ENCODE data around the gene IGSF9.

The IGSF9 gene

DNA sequence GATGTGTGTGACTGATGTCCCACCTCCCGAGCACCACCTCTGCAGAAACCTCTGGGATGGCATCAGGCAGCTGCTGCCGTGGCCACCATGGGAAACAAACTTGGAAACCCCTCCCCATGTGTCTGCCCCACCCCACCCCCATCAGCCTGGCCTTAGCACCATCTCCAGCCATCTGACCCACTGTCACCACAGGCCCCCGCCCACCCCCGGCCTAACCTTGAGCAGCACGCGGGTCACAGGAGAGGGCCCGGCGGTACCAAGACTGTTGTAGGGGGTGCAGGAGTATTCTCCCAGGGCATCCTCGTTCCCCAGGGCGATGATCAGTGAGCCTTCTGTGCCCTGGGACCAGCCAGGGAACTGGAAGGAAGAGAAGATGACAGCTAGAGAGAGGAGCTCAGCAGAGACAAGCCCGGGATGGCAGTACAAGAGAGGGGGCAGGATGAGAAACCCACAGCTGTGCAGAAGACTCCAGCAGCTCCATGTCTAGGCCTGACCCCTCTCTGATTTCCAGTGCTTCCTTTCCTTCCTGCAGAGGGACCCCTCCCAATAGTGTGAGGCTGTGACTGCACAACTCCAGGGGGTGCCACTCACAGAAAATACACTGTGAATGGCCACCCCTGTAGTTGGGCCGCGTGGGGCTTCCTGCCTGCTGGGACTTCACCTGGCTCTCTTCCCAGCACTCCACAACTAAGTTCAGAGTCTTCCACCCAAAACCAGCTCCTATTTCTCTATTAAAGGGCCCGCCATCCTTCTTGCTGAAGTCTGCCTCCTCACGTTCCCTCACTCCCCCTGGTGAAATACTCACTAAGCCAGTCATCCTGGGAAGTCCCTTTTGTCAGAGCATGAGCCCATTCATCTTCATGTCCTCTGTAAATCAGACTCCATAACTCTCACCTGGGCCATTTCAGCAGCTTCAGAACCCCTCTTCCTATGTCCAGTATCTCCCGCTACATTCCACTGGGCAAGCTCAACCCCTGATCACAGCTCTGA is 12.8 kb downstream of the IGSF9 start:
- in situ Hi-C loops (cut with HindIII; ENCODE audit: low pct_unique_long_range_greater_than_20kb, low sequenced_read_pairs), result no loop called here
- TF ChIP-seq JUND (IDR thresholded peaks at IDR 0.05; ENCODE audit: low read depth), result no peak

DNA sequence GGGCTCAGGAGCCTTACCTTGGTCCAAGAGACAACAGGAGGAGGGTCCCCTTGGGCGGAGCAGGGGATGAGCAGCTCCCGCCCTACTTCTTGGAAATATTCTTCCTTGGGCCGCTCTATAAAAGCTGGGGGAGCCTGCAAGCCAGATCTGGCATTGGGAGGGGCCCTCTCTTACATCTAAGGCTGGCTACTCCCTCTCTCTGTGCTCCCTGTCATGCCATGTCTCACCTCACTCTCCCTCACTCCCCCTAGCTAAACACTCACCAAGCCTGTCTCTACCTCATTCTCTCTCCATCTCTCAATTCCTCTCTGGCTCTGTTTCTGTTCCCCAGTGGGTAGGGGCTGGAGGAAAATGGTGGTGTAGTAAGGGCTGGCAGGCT is 13.6 kb downstream of the IGSF9 start:
- TF ChIP-seq JUND (IDR thresholded peaks at IDR 0.05; ENCODE audit: low read depth), result no peak
- DNase-seq (ENCODE audit: low read depth in 1 of 2, low spot score in 1 of 2), result no peak
- in situ Hi-C loops (cut with HindIII; ENCODE audit: low pct_unique_long_range_greater_than_20kb, low sequenced_read_pairs), result no loop called here

More for the DNA sequence above, 12.8 kb downstream of the IGSF9 start:
- no peak for DNase-seq (ENCODE audit: low read depth in 1 of 2, low spot score in 1 of 2)

GRCh38 chr1:159931101-159931794 is 14.2 kb downstream of the IGSF9 start:
- TF ChIP-seq JUND (IDR thresholded peaks at IDR 0.05; ENCODE audit: low read depth), result no peak
- in situ Hi-C loops (cut with HindIII; ENCODE audit: low pct_unique_long_range_greater_than_20kb, low sequenced_read_pairs), result no loop called here
- no peak for DNase-seq (ENCODE audit: low read depth in 1 of 2, low spot score in 1 of 2)

- in situ Hi-C loops (cut with HindIII; ENCODE audit: low pct_unique_long_range_greater_than_20kb, low sequenced_read_pairs), result no loop called here
- no peak for TF ChIP-seq JUND (IDR thresholded peaks at IDR 0.05; ENCODE audit: low read depth)
Observed at GRCh38 chr1:159930634-159931033, 14.8 kb downstream of the IGSF9 start.

GRCh38 chr1:159930216-159930615 is 15.2 kb downstream of the IGSF9 start:
- in situ Hi-C loops (cut with HindIII; ENCODE audit: low pct_unique_long_range_greater_than_20kb, low sequenced_read_pairs), result no loop called here
- TF ChIP-seq JUND (IDR thresholded peaks at IDR 0.05; ENCODE audit: low read depth), result no peak
- no peak for DNase-seq (ENCODE audit: low read depth in 1 of 2, low spot score in 1 of 2)

More at GRCh38 chr1:159930634-159931033, 14.8 kb downstream of the IGSF9 start:
- DNase-seq (ENCODE audit: low read depth in 1 of 2, low spot score in 1 of 2), result no peak

GRCh38 chr1:159929155-159930051 is 16.0 kb downstream of the IGSF9 start:
- in situ Hi-C loops (cut with HindIII; ENCODE audit: low pct_unique_long_range_greater_than_20kb, low sequenced_read_pairs), result no loop called here
- TF ChIP-seq JUND (IDR thresholded peaks at IDR 0.05; ENCODE audit: low read depth), result no peak
- no peak for DNase-seq (ENCODE audit: low read depth in 1 of 2, low spot score in 1 of 2)

DNA sequence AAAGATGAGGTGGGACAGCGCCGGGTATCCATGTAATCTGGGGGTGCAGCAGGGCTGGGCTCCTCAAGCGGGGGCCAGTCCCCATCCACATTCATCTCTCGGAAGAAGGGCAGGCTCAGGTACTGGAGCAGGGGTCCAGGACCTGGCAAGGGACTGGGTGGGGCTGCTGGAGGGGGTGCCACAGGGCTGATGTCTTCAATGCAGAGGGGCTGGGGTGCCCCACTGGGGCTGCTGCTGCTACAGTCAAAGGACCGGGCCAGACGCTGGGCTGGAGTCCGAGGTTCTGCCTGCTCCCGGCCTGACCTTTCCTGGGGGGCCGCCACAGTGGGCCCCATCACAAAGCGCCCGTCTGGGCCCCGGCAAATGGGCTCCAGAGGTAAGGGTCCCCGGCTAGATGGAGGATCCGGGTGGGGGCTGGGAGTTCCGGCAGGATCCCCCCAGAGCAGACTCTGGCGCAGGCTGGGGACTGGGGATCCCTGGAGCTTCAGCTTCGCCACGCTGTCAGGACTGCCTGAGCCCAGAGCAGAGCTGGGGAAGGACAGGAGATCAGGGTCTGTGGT is 16.8 kb downstream of the IGSF9 start:
- in situ Hi-C loops (cut with HindIII; ENCODE audit: low pct_unique_long_range_greater_than_20kb, low sequenced_read_pairs), result no loop called here
- TF ChIP-seq JUND (IDR thresholded peaks at IDR 0.05; ENCODE audit: low read depth), result no peak
- DNase-seq (ENCODE audit: low read depth in 1 of 2, low spot score in 1 of 2), result no peak

DNA sequence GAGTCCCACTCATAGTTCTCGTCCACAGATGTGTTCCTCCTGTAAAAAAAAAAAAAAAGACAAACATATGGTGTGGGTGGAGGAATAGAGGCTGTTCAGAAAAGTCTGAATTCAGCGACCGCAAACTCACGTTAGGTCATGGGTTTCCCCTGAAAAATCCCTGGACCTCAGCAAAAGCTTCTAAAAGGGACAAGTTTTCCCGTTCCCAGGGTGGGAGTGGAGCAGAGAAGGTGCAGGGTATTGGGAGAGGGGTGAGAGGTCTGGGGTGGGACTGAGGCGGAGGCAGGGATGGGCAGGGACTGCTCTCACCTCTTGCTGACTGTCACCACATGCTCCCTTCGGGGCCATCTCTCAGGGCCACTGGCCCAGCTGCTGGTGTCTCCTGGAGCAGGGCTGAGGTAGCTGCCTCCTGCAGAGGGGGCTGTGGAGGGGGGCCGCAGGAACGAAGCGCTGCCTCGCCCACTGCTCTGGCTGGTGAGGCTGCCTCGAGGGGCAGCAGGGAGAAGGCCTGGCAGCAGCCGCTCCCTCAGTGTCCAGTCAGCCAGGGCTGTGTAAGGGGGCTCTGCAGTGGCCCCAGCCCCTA is 17.5 kb downstream of the IGSF9 start:
- TF ChIP-seq JUND (IDR thresholded peaks at IDR 0.05; ENCODE audit: low read depth), result no peak
- DNase-seq (ENCODE audit: low read depth in 1 of 2, low spot score in 1 of 2), result no peak
- in situ Hi-C loops (cut with HindIII; ENCODE audit: low pct_unique_long_range_greater_than_20kb, low sequenced_read_pairs), result no loop called here

DNA sequence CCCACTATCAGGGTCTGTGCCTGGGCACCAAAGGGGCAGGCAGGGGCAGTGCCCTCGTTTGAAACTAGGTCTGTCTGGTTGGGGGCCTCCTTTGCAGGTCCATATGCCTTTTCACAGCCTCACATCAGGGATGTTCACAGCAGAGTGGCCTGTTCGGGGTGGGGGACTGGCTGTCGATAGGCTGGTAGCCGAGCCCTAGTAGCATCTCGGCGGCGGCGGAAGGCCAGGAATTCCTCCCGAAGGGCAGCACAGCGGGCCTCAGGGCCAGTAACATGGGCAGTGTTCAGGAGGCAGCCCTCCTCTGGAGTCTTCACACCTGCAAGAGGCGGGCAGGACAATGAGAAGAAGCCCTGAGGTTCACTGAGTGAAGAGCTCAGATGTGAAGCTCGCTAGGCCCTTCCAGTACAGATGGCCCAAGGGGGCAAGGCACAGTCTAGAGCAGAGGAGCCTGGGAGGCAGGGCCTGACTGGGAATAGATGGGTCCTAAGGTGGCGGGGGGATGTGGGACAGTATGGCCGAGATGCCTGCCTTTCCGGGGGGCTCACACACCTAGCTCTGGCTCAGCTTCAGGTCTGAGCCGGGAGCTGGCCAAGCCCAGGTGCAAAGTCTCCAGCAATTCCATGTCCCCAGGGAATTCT is 18.1 kb downstream of the IGSF9 start:
- no peak for DNase-seq (ENCODE audit: low read depth in 1 of 2, low spot score in 1 of 2)
- in situ Hi-C loops (cut with HindIII; ENCODE audit: low pct_unique_long_range_greater_than_20kb, low sequenced_read_pairs), result no loop called here
- no peak for TF ChIP-seq JUND (IDR thresholded peaks at IDR 0.05; ENCODE audit: low read depth)

DNA sequence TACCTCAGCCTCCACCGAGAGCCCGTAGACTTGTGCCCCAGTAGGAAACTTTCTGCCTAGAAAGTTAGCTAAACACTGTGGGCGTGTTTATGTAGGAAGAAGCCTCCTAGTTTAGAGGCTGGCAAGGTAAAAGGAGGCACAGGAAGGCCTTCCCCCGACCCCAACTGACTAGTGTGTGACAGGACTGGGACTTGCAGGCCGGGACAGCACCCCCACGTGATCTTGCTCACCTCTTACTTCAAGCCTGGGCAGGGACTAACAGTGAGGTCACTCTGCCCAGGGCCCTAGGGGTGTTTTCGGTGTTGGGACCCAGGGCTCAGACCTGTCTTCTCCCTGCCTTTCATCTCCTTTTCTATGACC is 19.7 kb downstream of the IGSF9 start:
- peak in 1 of 2 experiments; percentile 61 for DNase-seq (ENCODE audit: low read depth in 1 of 2, low spot score in 1 of 2)
- in situ Hi-C loops (cut with HindIII; ENCODE audit: low pct_unique_long_range_greater_than_20kb, low sequenced_read_pairs), result no loop called here
- no peak for TF ChIP-seq JUND (IDR thresholded peaks at IDR 0.05; ENCODE audit: low read depth)
